OCI-LY7 (cell line): ENCODE measurements around the gene ZMPSTE24.

Source experiments
- EZH2phosphoT487 ChIP-seq: fragments of 200-600 bp; sonication (generic); IDR thresholded peaks from 2 replicates; pipeline ENCODE4 v1.6.1; 2018; ENCODE audit warnings: low read depth, borderline replicate concordance, mild to moderate bottlenecking, mixed run types, antibody characterized with exemption, low read length, moderate library complexity, mixed read lengths
- TF ChIP-seq, protein P1 (sequence below): fragments of 200-600 bp; sonication (generic); conservative IDR thresholded peaks from 2 replicates; pipeline ENCODE4 v1.5.1; 2014; ENCODE audit warnings: mild to moderate bottlenecking, antibody characterized with exemption, low read length, moderate library complexity, mixed read lengths

DNA sequence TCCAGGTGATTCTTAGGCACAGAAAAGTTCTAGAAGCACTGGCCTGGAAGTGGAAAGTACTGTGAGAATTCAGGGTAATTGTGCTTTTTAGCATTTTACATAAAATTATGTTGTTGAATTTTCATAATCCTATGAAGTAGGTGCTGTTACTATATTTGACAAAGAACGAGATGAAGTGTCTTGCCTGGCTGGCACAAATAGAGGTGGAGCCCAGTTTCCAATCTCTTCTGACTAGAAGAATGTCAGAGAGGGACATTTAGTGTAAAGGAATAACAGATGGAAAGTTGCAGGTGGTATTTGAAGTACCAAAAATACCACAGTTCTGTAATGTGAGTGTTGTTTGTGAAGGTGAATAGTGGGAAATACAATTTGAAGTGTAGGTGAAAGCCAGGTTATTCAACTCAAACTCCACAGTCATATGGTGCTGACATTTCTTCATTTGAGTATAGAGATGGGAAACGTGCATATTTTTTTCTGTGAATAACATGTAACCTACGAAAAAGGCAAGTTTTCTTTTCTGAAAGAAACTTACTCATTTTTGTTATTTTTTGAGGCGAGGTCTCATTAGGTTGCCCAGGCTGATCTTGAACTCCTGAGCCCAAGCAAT, 13.8 kb upstream of the ZMPSTE24 start:
- TF ChIP-seq, protein P1, sequence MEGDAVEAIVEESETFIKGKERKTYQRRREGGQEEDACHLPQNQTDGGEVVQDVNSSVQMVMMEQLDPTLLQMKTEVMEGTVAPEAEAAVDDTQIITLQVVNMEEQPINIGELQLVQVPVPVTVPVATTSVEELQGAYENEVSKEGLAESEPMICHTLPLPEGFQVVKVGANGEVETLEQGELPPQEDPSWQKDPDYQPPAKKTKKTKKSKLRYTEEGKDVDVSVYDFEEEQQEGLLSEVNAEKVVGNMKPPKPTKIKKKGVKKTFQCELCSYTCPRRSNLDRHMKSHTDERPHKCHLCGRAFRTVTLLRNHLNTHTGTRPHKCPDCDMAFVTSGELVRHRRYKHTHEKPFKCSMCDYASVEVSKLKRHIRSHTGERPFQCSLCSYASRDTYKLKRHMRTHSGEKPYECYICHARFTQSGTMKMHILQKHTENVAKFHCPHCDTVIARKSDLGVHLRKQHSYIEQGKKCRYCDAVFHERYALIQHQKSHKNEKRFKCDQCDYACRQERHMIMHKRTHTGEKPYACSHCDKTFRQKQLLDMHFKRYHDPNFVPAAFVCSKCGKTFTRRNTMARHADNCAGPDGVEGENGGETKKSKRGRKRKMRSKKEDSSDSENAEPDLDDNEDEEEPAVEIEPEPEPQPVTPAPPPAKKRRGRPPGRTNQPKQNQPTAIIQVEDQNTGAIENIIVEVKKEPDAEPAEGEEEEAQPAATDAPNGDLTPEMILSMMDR, result no peak
- no peak for TF ChIP-seq EZH2phosphoT487
